HG03025 (cell line): ENCODE data around the gene RNF225.
"Not testable (repeated sequence)": the region's sequence is repeated elsewhere in the genome, so short reads cannot be mapped to it uniquely, and the experiment has no call there.

Experiments used
- ATAC-seq: cut with Tn5 transposase; IDR thresholded peaks from one replicate; pipeline ENCODE4 v1.9.1; 2021; ENCODE audit warnings: mild to moderate bottlenecking, moderate library complexity; ENCODE audit not compliant: unreplicated experiment, low FRiP score

Gene RNF225

GRCh38 chr19:58406818-58407657 is 11.6 kb downstream of the RNF225 start:
- ATAC-seq, result no peak

DNA sequence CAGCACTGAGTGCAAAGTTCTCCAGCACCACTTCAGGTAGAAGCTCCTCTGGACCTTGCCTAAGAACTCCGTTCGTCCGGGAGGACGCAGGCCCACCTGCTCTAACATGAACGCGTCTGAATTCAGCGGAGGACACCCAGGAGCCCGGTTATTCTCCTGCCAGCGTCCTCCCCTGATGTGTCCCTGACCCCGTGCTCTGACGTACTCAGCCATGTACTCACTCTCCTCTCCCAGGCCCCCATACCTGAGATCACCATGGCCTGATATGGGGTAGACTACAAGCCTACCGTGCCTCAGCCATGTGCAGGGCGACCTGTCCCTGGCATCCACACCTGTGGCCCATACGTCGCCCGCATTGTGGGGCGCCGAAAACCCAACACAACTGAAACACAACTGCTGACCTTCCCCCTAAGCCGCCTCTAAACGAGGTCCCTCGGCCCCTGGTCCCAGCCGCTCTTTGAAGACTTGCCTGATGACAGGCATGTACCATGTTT is 12.2 kb downstream of the RNF225 start:
- ATAC-seq, result no peak

DNA sequence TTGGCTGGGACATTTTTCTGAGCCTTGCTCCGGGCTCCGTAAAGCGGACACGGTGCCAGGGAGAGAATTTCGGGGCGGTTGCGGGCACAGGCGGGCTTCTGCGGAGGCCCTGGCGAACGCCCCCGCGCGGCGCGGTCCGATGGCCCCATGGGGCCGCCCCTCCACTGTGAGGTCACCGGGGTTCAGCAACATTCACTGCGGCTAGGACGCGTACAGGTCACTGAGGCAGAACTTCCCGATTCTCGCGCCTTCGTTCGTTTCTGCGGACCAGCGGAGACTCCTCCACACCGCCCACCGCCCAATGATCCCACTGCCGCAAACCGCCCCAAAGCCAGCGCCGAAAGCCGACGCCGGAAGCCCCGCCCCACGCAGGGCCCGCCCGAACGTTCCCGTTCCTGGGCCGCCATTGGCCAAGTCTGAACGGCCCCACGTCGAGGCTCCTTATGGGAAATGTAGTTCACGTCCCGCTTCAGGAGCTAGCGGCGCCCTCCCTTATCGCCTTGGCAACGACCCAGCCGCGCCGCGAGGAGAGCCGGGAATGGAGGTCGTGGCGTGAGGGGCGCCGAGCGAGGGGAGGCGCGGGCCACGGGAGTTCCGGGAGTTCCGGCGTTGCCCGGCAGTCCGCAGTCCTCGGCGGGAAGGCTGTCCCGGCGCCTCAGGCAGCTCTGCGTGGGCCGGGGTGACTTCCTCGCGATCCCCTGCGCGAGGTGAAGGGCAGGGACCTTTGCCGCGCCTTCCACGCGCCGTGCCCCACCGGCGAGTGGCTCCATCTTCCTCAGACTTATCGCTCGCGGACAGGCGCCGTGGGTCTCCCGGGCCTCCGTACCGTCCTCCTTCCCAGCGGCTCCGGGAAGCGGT is 12.9 kb downstream of the RNF225 start, which contains the start of gene ZNF584:
ZNF584 (plus strand) TSS at position 498 of the 858 bp plus-strand sequence. CDS start 499 bp downstream, outside the sequence.
- peak; percentile 89 for ATAC-seq

DNA sequence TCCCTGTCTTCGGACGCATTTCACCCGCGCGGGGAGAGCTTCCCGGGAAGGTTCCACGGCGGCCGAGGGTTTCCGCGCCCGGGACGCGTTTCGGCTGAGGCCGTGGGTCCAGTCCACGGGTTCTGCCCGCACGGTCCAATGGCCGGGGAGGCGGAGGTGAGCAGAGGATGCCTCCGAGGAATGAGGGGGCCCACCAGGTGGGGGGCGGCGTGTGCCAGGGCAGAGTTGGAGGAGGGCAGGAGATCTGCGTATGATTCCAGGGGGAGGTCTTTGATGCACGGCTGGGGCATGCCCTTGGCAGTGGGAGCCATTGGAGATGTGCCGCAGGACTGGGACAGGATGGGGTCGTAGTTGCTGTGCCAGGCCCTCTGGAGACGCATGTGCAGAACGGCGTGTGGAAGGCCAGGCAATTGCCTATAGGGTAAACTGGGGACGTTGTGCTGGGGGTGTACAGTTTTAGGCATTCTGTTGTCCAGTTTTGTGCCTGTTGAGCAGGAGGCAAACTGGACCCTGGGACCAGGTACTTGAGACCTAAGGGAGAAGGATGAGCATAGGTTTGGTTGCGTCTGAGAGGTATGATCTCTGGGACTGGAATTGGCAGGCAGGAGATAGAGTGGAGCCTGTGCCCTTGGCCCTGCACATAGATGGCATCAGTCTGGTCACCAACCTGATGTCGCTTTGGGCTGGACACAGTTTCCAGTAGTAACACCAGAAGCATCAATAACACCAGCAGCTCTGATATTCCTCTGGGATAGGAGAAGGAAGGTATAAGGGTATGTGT is 13.7 kb downstream of the RNF225 start:
- peak; percentile 4 for ATAC-seq

DNA sequence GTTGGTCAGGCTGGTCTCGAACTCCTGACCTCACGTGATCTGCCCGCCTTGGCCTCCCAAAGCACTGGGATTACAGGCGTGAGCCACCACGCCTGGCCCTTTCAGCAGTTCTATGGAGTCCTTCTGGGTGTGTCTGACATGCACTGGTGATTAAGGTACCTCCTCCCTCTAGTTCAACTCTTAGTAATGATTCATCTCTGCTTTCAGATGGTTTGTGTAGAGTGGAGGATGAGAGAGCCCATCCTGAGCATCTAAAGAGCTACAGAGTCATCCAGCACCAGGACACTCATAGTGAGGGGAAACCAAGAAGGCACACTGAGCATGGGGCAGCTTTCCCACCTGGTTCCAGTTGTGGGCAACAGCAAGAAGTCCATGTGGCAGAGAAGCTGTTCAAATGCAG is 21.1 kb downstream of the RNF225 start:
- no peak for ATAC-seq

DNA sequence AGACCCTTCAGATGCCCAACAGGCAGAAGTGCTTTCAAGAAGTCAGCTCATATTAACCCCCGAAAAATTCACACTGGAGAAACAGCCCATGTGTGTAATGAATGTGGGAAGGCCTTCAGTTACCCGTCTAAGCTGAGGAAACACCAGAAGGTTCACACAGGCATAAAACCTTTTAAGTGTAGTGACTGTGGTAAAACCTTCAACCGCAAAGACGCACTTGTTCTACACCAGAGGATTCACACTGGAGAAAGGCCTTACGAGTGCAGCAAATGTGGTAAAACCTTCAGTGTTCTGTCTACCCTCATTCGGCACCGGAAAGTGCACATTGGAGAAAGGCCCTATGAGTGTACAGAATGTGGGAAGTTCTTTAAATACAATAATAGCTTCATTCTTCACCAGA is 21.6 kb downstream of the RNF225 start:
- ATAC-seq, result no peak

DNA sequence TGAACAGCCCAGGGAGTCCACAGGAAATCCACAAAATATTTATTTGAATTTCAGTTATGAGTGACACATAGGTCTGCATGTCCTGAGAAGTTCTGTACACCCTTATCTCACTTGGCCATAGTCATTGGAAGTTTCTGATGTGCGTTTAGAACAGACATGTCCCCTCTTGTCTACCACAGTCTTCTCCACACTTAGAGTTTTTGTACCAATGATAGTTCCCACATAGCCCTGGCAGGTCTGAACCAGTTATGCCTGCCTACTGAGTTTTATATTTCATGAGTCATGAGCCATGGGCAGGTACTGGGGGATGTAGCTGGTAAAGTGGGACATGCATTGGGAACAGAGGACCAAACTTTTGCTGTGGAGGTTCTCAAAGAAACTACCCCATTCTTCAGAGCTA is 33.2 kb downstream of the RNF225 start:
- no peak for ATAC-seq

DNA sequence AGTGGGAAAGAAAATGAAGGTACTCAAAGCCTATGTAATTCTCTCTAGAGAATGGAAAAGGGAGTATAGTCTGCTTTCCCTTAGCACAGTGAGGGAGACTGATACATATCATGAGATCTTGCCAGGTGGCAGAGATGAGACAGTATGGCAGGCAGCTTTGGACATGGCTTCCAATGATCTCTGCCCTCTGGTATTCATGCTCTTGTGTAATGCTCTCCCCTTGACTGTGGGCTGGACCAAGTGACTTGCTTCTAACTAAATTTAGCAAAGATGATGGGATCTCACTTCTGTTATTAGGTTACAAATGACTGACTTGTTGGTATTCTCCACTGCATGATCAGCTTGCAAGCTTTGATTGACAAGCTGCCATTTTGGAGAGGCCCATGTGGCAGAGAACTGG is 34.3 kb downstream of the RNF225 start:
- ATAC-seq, result no peak

DNA sequence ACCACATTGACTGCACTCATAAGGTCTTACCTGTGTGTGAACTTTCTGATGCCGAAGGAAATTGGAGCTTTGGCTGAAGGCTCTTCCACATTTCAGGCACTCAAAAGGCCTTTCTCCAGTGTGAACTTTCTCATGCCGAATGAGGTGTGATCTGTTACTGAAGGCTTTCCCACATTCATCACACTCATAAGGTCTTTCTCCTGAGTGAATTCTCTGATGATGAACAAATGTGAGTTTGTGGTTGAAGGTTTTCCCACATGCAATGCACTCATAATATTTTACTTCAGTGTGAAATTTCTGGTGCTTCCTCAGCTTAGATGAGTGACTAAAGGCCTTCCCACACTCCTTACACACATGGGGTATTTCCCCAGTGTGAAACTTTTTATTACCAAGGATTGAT is 38.8 kb downstream of the RNF225 start:
- ATAC-seq, result no peak

GRCh38 chr19:58439576-58440554 is 44.4 kb downstream of the RNF225 start, which contains the start of gene ZNF132:
TSS of gene ZNF132 (minus strand) at chr19:58440153. CDS start at chr19:58439821, 332 bp downstream.
- peak; percentile 86 for ATAC-seq

GRCh38 chr19:58440556-58440955 is 45.1 kb downstream of the RNF225 start:
- no peak for ATAC-seq

DNA sequence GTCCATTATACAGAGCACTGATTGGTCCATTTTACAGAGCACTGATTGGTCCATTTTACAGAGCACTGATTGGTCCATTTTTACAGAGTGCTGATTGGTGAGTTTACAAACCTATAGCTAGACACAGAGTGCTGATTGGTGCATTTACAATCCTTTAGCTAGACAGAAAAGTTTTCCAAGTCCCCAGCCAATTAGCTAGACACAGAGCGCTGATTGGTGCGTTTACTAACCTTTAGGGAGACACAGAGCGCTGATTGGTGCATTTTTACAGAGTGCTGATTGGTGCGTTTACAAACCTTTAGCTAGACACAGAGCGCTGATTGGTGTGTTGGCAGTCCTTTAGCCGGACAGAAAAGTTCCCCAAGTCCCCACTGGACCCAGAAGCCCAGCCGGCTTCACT is 47.5 kb downstream of the RNF225 start:
- not testable (repeated sequence) for ATAC-seq
